ENCODE measurements around the gene ELMO1. TPM values are rescaled to one million over a fixed set of nuclear protein-coding genes. Genes with fewer than 3 reads are reported as not detected.

Gene ELMO1
- total and polyA plus RNA-seq, 8 donors = 18.2 to 55.3 (median 45.6) TPM

- no peak for ATAC-seq
- Histone ChIP-seq H3K27ac (no peak overlapping the region), H3K9me3 (peaks cover 0 to 2% of the 10 kb centered on the region in 2 donors), H3K36me3 (no peaks in the 10 kb centered on the region), H3K4me3 (no peak overlapping the region), H3K4me1 (no peaks in the 10 kb centered on the region), H3K27me3 (no peaks in the 10 kb centered on the region)
- DNase-seq = no peak
- intact Hi-C loops (cut with DNase I) = no loop called here
- no peak for TF ChIP-seq CTCF (IDR thresholded peaks at IDR 0.05)
Measured at GRCh38 chr7:36840904-36841303, 607.8 kb downstream of the ELMO1 start.

GRCh38 chr7:36838616-36839225 is 609.9 kb downstream of the ELMO1 start:
- Histone ChIP-seq H3K4me3 (no peak overlapping the region), H3K27ac (no peak overlapping the region), H3K4me1 (no peaks in the 10 kb centered on the region), H3K9me3 (peaks cover 0 to 2% of the 10 kb centered on the region in 2 donors), H3K27me3 (no peaks in the 10 kb centered on the region), H3K36me3 (no peaks in the 10 kb centered on the region)
- TF ChIP-seq CTCF (IDR thresholded peaks at IDR 0.05) = no peak
- intact Hi-C loops (cut with DNase I) = no loop called here
- DNase-seq (no peak), ATAC-seq (no peak)

- Histone ChIP-seq H3K36me3 (no peaks in the 10 kb centered on the region), H3K27ac (no peak overlapping the region), H3K4me1 (no peaks in the 10 kb centered on the region), H3K9me3 (peaks cover 0 to 8% of the 10 kb centered on the region in 2 donors), H3K27me3 (no peaks in the 10 kb centered on the region), H3K4me3 (no peak overlapping the region)
- intact Hi-C loops (cut with DNase I) = no loop called here
- TF ChIP-seq CTCF (IDR thresholded peaks at IDR 0.05) = no peak
- DNase-seq (no peak), ATAC-seq (no peak)
Measured at GRCh38 chr7:36831049-36831448, 617.6 kb downstream of the ELMO1 start.

- no peaks in the 10 kb centered on the region for H3K36me3 ChIP-seq
- H3K27me3 ChIP-seq = no peaks in the 10 kb centered on the region
- H3K27ac ChIP-seq = no peak overlapping the region
- H3K9me3 ChIP-seq = peaks cover 0 to 6% of the 10 kb centered on the region in 2 donors
- no peak for DNase-seq
- intact Hi-C loops (cut with DNase I) = no loop called here
- ATAC-seq = no peak
- H3K4me1 ChIP-seq = no peaks in the 10 kb centered on the region
- TF ChIP-seq CTCF (IDR thresholded peaks at IDR 0.05) = no peak
- no peak overlapping the region for H3K4me3 ChIP-seq
Measured at GRCh38 chr7:36827726-36828703, 620.6 kb downstream of the ELMO1 start.

- Histone ChIP-seq H3K36me3 (no peaks in the 10 kb centered on the region), H3K4me1 (no peaks in the 10 kb centered on the region), H3K27me3 (no peaks in the 10 kb centered on the region), H3K4me3 (no peak overlapping the region), H3K27ac (no peak overlapping the region), H3K9me3 (no peaks in the 10 kb centered on the region)
- DNase-seq (no peak), ATAC-seq (no peak)
- no peak for TF ChIP-seq CTCF (IDR thresholded peaks at IDR 0.05)
- intact Hi-C loops (cut with DNase I) = no loop called here
Measured at GRCh38 chr7:36825501-36825900, 623.2 kb downstream of the ELMO1 start.

Measured in left lung (tissue), 10 donors.